Endothelial cell (in vitro differentiated cells): ENCODE measurements around the gene PLEKHA4. TPM values are rescaled to one million over a fixed set of nuclear protein-coding genes. Genes with fewer than 3 reads are reported as not detected.

Source experiments
- DNase-seq: peaks from one replicate; pipeline ENCODE4 v3.0.0; 2021; ENCODE audit warnings: low spot score
- H3K27ac Mint-ChIP-seq: one replicate; pipeline ENCODE4 v1.8.0; 2021; ENCODE audit warnings: mixed read lengths, inconsistent platforms; ENCODE audit not compliant: unreplicated experiment
- H3K27me3 Mint-ChIP-seq: one replicate; pipeline ENCODE4 v1.8.0; 2021; ENCODE audit warnings: mild to moderate bottlenecking, moderate library complexity, mixed read lengths, inconsistent platforms; ENCODE audit not compliant: unreplicated experiment
- H3K36me3 Mint-ChIP-seq: one replicate; pipeline ENCODE4 v1.8.0; 2021; ENCODE audit warnings: mild to moderate bottlenecking, low read depth, mixed read lengths, inconsistent platforms; ENCODE audit not compliant: unreplicated experiment
- H3K4me1 Mint-ChIP-seq: one replicate; pipeline ENCODE4 v1.8.0; 2021; ENCODE audit warnings: mild to moderate bottlenecking, mixed read lengths, inconsistent platforms; ENCODE audit not compliant: unreplicated experiment
- H3K4me3 Mint-ChIP-seq: one replicate; pipeline ENCODE4 v1.8.0; 2021; ENCODE audit warnings: mild to moderate bottlenecking, mixed read lengths, inconsistent platforms; ENCODE audit not compliant: unreplicated experiment
- H3K9me3 Mint-ChIP-seq: one replicate; pipeline ENCODE4 v1.8.0; 2021; ENCODE audit warnings: mixed read lengths, inconsistent platforms; ENCODE audit not compliant: unreplicated experiment
- CTCF ChIP-seq: fragments of 200-600 bp; sonication (generic); IDR thresholded peaks from one replicate; pipeline ENCODE4 v1.5.0; 2021; ENCODE audit warnings: antibody characterized with exemption; ENCODE audit not compliant: unreplicated experiment
- total RNA-seq: library from RNA; stranded (reverse); fragmentation: NEBNext Ultra II Directional; extraction: Animal tissue kit (Norgen Biotek cat#: 25700); gene quantifications from one replicate; pipeline ENCODE4 v1.2.1, GENCODE V29; 2021; ENCODE audit not compliant: unreplicated experiment

Gene PLEKHA4
- total RNA-seq, 1 donor from 2014 or later, result 14.1 TPM

GRCh38 chr19:48804496-48804895 is 63.9 kb downstream of the PLEKHA4 start:
- Mint-ChIP-seq H3K27me3 (peaks cover 15% of the 10 kb centered on the region), H3K27ac (no peak overlapping the region), H3K4me1 (peaks cover 5% of the 10 kb centered on the region), H3K4me3 (peak overlapping the region; percentile 26), H3K36me3 (peaks cover 9% of the 10 kb centered on the region), H3K9me3 (no peaks in the 10 kb centered on the region)
- TF ChIP-seq CTCF, result no peak
- DNase-seq, result no peak

GRCh38 chr19:48802623-48803022 is 65.8 kb downstream of the PLEKHA4 start:
- Mint-ChIP-seq H3K27me3 (peaks cover 17% of the 10 kb centered on the region), H3K27ac (no peak overlapping the region), H3K9me3 (no peaks in the 10 kb centered on the region), H3K4me1 (peaks cover 5% of the 10 kb centered on the region), H3K36me3 (peaks cover 3% of the 10 kb centered on the region), H3K4me3 (no peak overlapping the region)
- DNase-seq, result no peak
- TF ChIP-seq CTCF, result no peak

- TF ChIP-seq CTCF, result no peak
- H3K27me3 Mint-ChIP-seq, result peaks cover 9% of the 10 kb centered on the region
- DNase-seq, result no peak
- peaks cover 3% of the 10 kb centered on the region for H3K36me3 Mint-ChIP-seq
- peaks cover 2% of the 10 kb centered on the region for H3K4me1 Mint-ChIP-seq
- H3K9me3 Mint-ChIP-seq, result no peaks in the 10 kb centered on the region
- H3K4me3 Mint-ChIP-seq, result no peak overlapping the region
- no peak overlapping the region for H3K27ac Mint-ChIP-seq
Observed at GRCh38 chr19:48799358-48800300, 68.8 kb downstream of the PLEKHA4 start.

- H3K9me3 Mint-ChIP-seq, result no peaks in the 10 kb centered on the region
- TF ChIP-seq CTCF, result no peak
- peaks cover 3% of the 10 kb centered on the region for H3K36me3 Mint-ChIP-seq
- no peak overlapping the region for H3K27ac Mint-ChIP-seq
- DNase-seq, result no peak
- peaks cover 2% of the 10 kb centered on the region for H3K4me1 Mint-ChIP-seq
- peaks cover 9% of the 10 kb centered on the region for H3K27me3 Mint-ChIP-seq
- H3K4me3 Mint-ChIP-seq, result no peak overlapping the region
Observed at GRCh38 chr19:48798937-48799336, 69.5 kb downstream of the PLEKHA4 start.

- peaks cover 3% of the 10 kb centered on the region for H3K36me3 Mint-ChIP-seq
- no peak for TF ChIP-seq CTCF
- peaks cover 2% of the 10 kb centered on the region for H3K4me1 Mint-ChIP-seq
- no peak overlapping the region for H3K4me3 Mint-ChIP-seq
- no peak overlapping the region for H3K27ac Mint-ChIP-seq
- DNase-seq, result no peak
- no peaks in the 10 kb centered on the region for H3K9me3 Mint-ChIP-seq
- H3K27me3 Mint-ChIP-seq, result peaks cover 6% of the 10 kb centered on the region
Observed at GRCh38 chr19:48797103-48797502, 71.3 kb downstream of the PLEKHA4 start.
